Bronchial epithelial cell (primary cell): ENCODE results near the gene FBN2. TPM values are rescaled to one million over a fixed set of nuclear protein-coding genes. Genes with fewer than 3 reads are reported as not detected.

Experiments used
- DNase-seq: peaks from one replicate; pipeline ENCODE4 v3.0.0-alpha.2; 2010; ENCODE audit warnings: low read depth
- FAIRE-seq: peaks from 2 replicates; lab custom pipeline; 2011; peaks lifted over from hg19 to GRCh38; lab: Jason Lieb, UNC
- H3K27me3 ChIP-seq: 2 replicates; pipeline ENCODE4 v1.5.1; 2011; ENCODE audit warnings: low read length; ENCODE audit not compliant: control insufficient read depth, insufficient read depth
- H3K36me3 ChIP-seq: 2 replicates; pipeline ENCODE4 v1.5.1; 2011; ENCODE audit warnings: low read length; ENCODE audit not compliant: control insufficient read depth, insufficient read depth
- H3K4me3 ChIP-seq: 2 replicates; pipeline ENCODE4 v1.5.1; 2011; ENCODE audit warnings: mild to moderate bottlenecking, low read depth, low read length, control low read depth
- CTCF ChIP-seq: IDR thresholded peaks from 2 replicates; pipeline ENCODE4 v1.5.1; 2011; ENCODE audit warnings: mild to moderate bottlenecking, moderate library complexity, low read length, control low read depth, inconsistent platforms; ENCODE audit not compliant: insufficient read depth, severe bottlenecking
- total RNA-seq: library from RNA; depleted of rRNA; stranded (reverse); fragments of >200 nt; gene quantifications from 2 replicates; pipeline ENCODE4 v1.2.1, GENCODE V29; 2014

The FBN2 gene
- total RNA-seq, 1 donor from 2014 or later, result 49.0 TPM

- Histone ChIP-seq H3K4me3 (no peak overlapping the region), H3K27me3 (no peaks in the 10 kb centered on the region), H3K36me3 (no peaks in the 10 kb centered on the region)
- peak; percentile 54 for DNase-seq
- no peak for FAIRE-seq
- TF ChIP-seq CTCF, result no peak
Observed at GRCh38 chr5:128257076-128257475, 281.0 kb downstream of the FBN2 start.

- DNase-seq, result no peak
- no peak for TF ChIP-seq CTCF
- Histone ChIP-seq H3K36me3 (no peaks in the 10 kb centered on the region), H3K4me3 (no peak overlapping the region), H3K27me3 (no peaks in the 10 kb centered on the region)
- FAIRE-seq, result no peak
Observed at GRCh38 chr5:128254789-128255188, 283.3 kb downstream of the FBN2 start.

DNA sequence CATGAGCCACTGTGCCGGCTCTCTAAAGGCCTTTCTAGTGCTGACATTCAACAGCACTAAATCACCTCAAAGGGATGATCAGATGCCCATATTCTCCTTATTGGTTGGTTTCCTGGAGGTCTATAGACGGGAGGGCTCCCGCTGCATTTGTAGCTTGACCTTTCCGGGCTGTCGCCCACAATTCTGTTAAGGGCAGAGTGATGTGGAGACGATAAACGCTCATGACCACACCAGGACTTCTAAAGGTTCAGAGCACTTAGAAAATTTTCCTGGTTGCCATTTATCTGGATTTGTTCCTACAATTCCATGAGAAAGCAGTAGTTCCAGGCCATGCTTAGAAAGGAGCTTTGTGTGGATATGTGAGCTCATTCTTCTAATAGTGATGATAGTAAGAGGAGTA lies 284.2 kb downstream of the FBN2 start:
- no peak overlapping the region for H3K4me3 ChIP-seq
- no peak for TF ChIP-seq CTCF
- FAIRE-seq, result no peak
- DNase-seq, result no peak
- H3K36me3 ChIP-seq, result no peaks in the 10 kb centered on the region
- H3K27me3 ChIP-seq, result no peaks in the 10 kb centered on the region

- DNase-seq, result no peak
- Histone ChIP-seq H3K27me3 (no peaks in the 10 kb centered on the region), H3K36me3 (no peaks in the 10 kb centered on the region), H3K4me3 (no peak overlapping the region)
- no peak for TF ChIP-seq CTCF
- no peak for FAIRE-seq
Observed at GRCh38 chr5:128253161-128253560, 284.9 kb downstream of the FBN2 start.

DNA sequence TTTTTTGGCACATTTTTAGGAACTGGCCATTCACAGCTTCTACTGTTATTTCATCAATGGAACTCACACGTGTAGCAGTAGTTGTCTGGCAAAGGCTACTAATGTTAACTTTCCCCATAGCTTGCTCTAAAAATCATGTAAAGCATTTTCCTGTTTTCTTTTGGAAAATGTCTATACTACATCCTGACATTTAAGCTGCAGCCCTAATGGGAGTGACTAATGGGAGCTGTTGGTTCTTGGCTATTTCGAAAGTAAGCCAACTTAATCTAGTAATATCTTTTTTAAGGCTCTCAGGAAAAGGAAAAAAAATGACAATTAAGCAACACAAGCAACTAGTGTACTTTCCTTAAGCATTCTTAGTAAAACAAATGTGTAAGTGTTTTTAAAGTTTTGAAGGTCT lies 285.3 kb downstream of the FBN2 start:
- TF ChIP-seq CTCF, result no peak
- FAIRE-seq, result no peak

GRCh38 chr5:128252196-128252595 lies 285.8 kb downstream of the FBN2 start:
- Histone ChIP-seq H3K27me3 (no peaks in the 10 kb centered on the region), H3K36me3 (no peaks in the 10 kb centered on the region), H3K4me3 (no peak overlapping the region)
- DNase-seq, result peak; percentile 24
- TF ChIP-seq CTCF, result no peak
- FAIRE-seq, result no peak

More for the DNA sequence above, 285.3 kb downstream of the FBN2 start:
- peak; percentile 37 for DNase-seq
- Histone ChIP-seq H3K4me3 (no peak overlapping the region), H3K36me3 (no peaks in the 10 kb centered on the region), H3K27me3 (no peaks in the 10 kb centered on the region)
